ENCODE data around the gene PAFAH1B1. TPM values are rescaled to one million over a fixed set of nuclear protein-coding genes. Genes with fewer than 3 reads are reported as not detected.

PAFAH1B1 gene
- polyA plus RNA-seq, 1 donor (not counting 4 experiments of a cell fraction or from before 2014, with no cell fraction given), result 119 TPM

GRCh38 chr17:2580151-2580550, 13.3 kb upstream of the PAFAH1B1 start:
- TF ChIP-seq CTCF (optimal IDR thresholded peaks at IDR 0.05 in 1 of 3, IDR thresholded peaks at IDR 0.05 in 1 of 3, conservative IDR thresholded peaks at IDR 0.05 in 1 of 3; ENCODE audit: extremely low read depth in 1 of 3, insufficient read depth in 2 of 3, low read length in 3 of 3), result no peak
- no peak for TF ChIP-seq EZH2 (IDR thresholded peaks at IDR 0.05; ENCODE audit: low read length)
- no peak for FAIRE-seq
- dilution Hi-C loops (cut with MboI; ENCODE audit: extremely low pct_ligation_motif_present, low sequenced_read_pairs), result no loop called here

GRCh38 chr17:2580661-2581060, 12.8 kb upstream of the PAFAH1B1 start:
- Histone ChIP-seq H2AFZ (ENCODE audit: control insufficient read depth, low read length) (no peak overlapping the region), H3K4me3 (ENCODE audit: control insufficient read depth in 2 of 3, extremely low read depth in 1 of 3, insufficient read depth in 2 of 3, low read depth in 1 of 3, low read length in 3 of 3) (no peak overlapping the region), H3K27me3 (ENCODE audit: control insufficient read depth, extremely low read depth, insufficient read depth, low read length) (no peaks in the 10 kb centered on the region), H4K20me1 (ENCODE audit: control insufficient read depth, extremely low read depth, insufficient read depth, low read length) (no peaks in the 10 kb centered on the region), H3K79me2 (ENCODE audit: control insufficient read depth, insufficient read depth, low read length) (no peaks in the 10 kb centered on the region), H3K4me2 (ENCODE audit: control insufficient read depth, extremely low read depth, insufficient read depth, low read depth, low read length) (no peak overlapping the region), H3K4me1 (ENCODE audit: control insufficient read depth, extremely low read depth, insufficient read depth, low read length) (no peaks in the 10 kb centered on the region), H3K9me3 (ENCODE audit: control insufficient read depth, low read depth, low read length) (no peaks in the 10 kb centered on the region), H3K9me1 (ENCODE audit: control insufficient read depth, extremely low read depth, insufficient read depth, low read length) (no peaks in the 10 kb centered on the region), H3K9ac (ENCODE audit: control insufficient read depth, extremely low read depth, insufficient read depth, low read length) (no peak overlapping the region), H3K27ac (ENCODE audit: control insufficient read depth, insufficient read depth, low read length) (no peak overlapping the region), H3K36me3 (ENCODE audit: control insufficient read depth in 2 of 2, extremely low read depth in 1 of 2, insufficient read depth in 2 of 2, low read length in 2 of 2) (no peaks in the 10 kb centered on the region)
- FAIRE-seq, result no peak
- no peak for DNase-seq (ENCODE audit: low read depth, low spot score)
- TF ChIP-seq EZH2 (IDR thresholded peaks at IDR 0.05; ENCODE audit: low read length), result no peak
- no peak for TF ChIP-seq CTCF (optimal IDR thresholded peaks at IDR 0.05 in 1 of 3, IDR thresholded peaks at IDR 0.05 in 1 of 3, conservative IDR thresholded peaks at IDR 0.05 in 1 of 3; ENCODE audit: extremely low read depth in 1 of 3, insufficient read depth in 2 of 3, low read length in 3 of 3)
- dilution Hi-C loops (cut with MboI; ENCODE audit: extremely low pct_ligation_motif_present, low sequenced_read_pairs), result no loop called here

More at GRCh38 chr17:2580151-2580550, 13.3 kb upstream of the PAFAH1B1 start:
- Histone ChIP-seq H3K27ac (ENCODE audit: control insufficient read depth, insufficient read depth, low read length) (no peak overlapping the region), H3K4me3 (ENCODE audit: control insufficient read depth in 2 of 3, extremely low read depth in 1 of 3, insufficient read depth in 2 of 3, low read depth in 1 of 3, low read length in 3 of 3) (no peak overlapping the region), H3K79me2 (ENCODE audit: control insufficient read depth, insufficient read depth, low read length) (no peaks in the 10 kb centered on the region), H3K36me3 (ENCODE audit: control insufficient read depth in 2 of 2, extremely low read depth in 1 of 2, insufficient read depth in 2 of 2, low read length in 2 of 2) (no peaks in the 10 kb centered on the region), H3K4me1 (ENCODE audit: control insufficient read depth, extremely low read depth, insufficient read depth, low read length) (no peaks in the 10 kb centered on the region), H3K4me2 (ENCODE audit: control insufficient read depth, extremely low read depth, insufficient read depth, low read depth, low read length) (no peak overlapping the region), H3K27me3 (ENCODE audit: control insufficient read depth, extremely low read depth, insufficient read depth, low read length) (no peaks in the 10 kb centered on the region), H3K9ac (ENCODE audit: control insufficient read depth, extremely low read depth, insufficient read depth, low read length) (no peak overlapping the region), H3K9me3 (ENCODE audit: control insufficient read depth, low read depth, low read length) (no peaks in the 10 kb centered on the region), H2AFZ (ENCODE audit: control insufficient read depth, low read length) (no peak overlapping the region), H3K9me1 (ENCODE audit: control insufficient read depth, extremely low read depth, insufficient read depth, low read length) (no peaks in the 10 kb centered on the region), H4K20me1 (ENCODE audit: control insufficient read depth, extremely low read depth, insufficient read depth, low read length) (no peaks in the 10 kb centered on the region)
- DNase-seq (ENCODE audit: low read depth, low spot score), result no peak
